NCI-H2107 treated with DMSO at 0.1 percent for 48 hours (cell line): ENCODE measurements around the gene OR56A3.

Source experiments
- DNase-seq: peaks from one replicate; lab custom pipeline; 2025; ENCODE audit not compliant: unreplicated experiment; lab: John Stamatoyannopoulos, UW

Gene OR56A3

DNA sequence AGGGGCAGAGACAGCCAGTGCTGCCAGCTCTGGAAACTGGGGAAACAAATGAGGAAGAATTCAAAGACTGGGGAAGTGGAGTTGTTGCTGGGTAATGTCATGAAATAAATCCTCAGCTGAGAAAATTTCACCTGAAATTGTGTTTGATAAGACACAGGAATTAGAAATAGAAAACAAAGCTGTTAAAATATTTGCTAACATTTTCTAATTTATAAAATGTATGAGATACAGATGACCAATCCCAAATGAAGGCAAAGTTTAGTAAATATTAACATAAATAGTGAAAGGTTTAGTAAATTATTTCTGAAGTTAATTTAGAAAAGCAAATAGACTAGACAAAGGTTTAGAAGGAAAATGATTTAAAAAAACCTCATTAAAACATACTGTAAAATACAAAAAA is 26.3 kb downstream of the OR56A3 start, which contains the start of gene OR56A5:
TSS of gene OR56A5 (minus strand) at position 101 of the 400 bp plus-strand sequence. CDS start at position 101, 0 bp downstream.
- DNase-seq = no peak

GRCh38 chr11:5973530-5973929 is 31.5 kb downstream of the OR56A3 start:
- DNase-seq = no peak

DNA sequence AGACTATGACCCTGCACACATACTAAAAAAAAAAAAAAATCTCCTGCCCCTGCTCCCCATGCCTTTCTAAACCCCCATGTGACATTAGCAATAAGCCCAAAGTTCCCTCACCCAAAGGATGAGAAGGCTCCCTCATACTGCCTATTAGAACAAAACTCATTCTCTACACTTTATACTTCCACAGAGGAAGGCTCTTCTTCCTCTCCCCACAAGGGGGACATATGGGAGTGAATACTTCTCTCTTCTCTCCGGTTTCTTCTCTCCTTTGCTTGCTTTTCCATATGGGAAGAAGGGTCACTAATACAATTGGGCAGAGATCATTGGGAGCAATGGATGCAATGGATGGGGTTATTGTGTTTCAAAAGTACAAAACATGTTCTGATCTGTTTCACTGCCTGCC is 41.4 kb downstream of the OR56A3 start:
- DNase-seq = no peak

GRCh38 chr11:5986885-5987284 is 44.8 kb downstream of the OR56A3 start, which contains the start of gene OR52L1:
TSS of gene OR52L1 (minus strand) at chr11:5986985. CDS start at chr11:5986930, 55 bp downstream.
- no peak for DNase-seq

DNA sequence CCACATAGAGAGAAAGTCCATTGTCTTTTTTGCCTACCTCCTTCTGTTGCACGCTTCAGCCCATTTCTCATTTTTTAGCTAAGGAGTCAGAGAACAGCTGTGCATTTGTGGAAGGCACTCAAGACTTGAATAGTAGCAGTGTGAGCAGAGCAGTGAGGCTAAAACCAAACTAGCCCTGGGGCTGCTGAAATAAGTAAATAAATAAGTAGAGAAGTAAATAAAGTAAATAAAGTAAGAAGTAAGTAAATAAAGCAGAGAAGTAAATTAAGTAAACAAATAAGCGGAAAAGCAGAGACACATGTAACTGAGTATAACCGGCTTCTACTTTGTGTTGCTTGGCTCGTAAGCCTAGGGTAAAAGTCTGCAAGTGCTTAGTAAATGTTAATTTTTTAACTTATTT is 47.2 kb downstream of the OR56A3 start:
- DNase-seq = no peak

GRCh38 chr11:5992150-5992549 is 50.1 kb downstream of the OR56A3 start:
- no peak for DNase-seq

DNA sequence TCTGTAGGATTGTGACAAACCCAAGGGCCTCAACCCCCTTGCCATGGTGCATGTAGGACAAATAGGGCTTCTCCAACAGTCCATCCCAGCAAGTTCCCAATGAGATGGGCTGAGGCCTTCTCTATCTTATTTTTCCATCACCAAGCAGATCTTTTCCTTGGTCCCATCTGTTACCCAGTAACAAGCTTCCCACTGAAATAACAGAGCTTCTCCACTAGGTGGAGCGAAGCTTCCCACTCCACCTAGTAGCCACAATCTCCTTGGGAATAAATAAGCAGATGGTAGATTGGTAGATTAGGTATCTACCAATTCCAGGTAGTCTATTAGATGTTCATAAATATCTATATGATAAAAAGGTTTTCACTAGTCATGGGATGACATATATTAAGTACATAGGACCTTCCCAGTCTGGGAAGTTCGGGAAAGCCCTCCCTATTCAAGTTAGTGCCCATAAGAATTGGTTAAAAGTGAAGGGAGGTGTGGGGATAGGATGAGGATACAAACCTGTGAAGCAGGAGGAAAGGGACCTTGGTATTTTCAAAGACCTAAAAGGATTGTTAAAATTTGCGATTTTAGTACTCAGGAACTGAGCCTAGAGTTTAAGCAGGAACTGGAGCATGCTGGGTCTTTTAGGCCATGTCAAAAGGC is 50.7 kb downstream of the OR56A3 start:
- no peak for DNase-seq

GRCh38 chr11:5994791-5995190 is 52.7 kb downstream of the OR56A3 start:
- DNase-seq = no peak
